ENCODE results near the gene HOXD11.

DNA sequence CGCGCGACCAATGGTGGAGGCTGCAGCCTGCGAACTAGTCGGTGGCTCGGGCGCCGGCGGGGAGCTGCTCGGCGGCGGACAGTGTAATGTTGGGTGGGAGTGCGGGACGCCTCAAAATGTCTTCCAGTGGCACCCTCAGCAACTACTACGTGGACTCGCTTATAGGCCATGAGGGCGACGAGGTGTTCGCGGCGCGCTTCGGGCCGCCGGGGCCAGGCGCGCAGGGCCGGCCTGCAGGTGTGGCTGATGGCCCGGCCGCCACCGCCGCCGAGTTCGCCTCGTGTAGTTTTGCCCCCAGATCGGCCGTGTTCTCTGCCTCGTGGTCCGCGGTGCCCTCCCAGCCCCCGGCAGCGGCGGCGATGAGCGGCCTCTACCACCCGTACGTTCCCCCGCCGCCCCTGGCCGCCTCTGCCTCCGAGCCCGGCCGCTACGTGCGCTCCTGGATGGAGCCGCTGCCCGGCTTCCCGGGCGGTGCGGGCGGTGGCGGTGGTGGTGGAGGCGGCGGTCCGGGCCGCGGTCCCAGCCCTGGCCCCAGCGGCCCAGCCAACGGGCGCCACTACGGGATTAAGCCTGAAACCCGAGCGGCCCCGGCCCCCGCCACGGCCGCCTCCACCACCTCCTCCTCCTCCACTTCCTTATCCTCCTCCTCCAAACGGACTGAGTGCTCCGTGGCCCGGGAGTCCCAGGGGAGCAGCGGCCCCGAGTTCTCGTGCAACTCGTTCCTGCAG is 15.8 kb downstream of the HOXD11 start, which contains the start of gene HOXD9:
- TF ChIP-seq, protein P1, sequence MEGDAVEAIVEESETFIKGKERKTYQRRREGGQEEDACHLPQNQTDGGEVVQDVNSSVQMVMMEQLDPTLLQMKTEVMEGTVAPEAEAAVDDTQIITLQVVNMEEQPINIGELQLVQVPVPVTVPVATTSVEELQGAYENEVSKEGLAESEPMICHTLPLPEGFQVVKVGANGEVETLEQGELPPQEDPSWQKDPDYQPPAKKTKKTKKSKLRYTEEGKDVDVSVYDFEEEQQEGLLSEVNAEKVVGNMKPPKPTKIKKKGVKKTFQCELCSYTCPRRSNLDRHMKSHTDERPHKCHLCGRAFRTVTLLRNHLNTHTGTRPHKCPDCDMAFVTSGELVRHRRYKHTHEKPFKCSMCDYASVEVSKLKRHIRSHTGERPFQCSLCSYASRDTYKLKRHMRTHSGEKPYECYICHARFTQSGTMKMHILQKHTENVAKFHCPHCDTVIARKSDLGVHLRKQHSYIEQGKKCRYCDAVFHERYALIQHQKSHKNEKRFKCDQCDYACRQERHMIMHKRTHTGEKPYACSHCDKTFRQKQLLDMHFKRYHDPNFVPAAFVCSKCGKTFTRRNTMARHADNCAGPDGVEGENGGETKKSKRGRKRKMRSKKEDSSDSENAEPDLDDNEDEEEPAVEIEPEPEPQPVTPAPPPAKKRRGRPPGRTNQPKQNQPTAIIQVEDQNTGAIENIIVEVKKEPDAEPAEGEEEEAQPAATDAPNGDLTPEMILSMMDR (IDR thresholded peaks at IDR 0.05), result no peak
- peak in 1 of 4 donors; percentile 41 for TF ChIP-seq POLR2A (IDR thresholded peaks at IDR 0.05)

Data from esophagus squamous epithelium (tissue), 4 donors.